HCT116 (cell line): ENCODE data around the gene RNU6-9. TPM values are rescaled to one million over a fixed set of nuclear protein-coding genes. Genes with fewer than 3 reads are reported as not detected.

Experiments used
- ATAC-seq: fragments of 200-7000 bp; cut with Tn5 transposase; 2 replicates; pipeline ENCODE4 v1.9.1; 2020; ENCODE audit warnings: mild to moderate bottlenecking, moderate library complexity
- BruUV-seq: library from RNA; stranded (reverse); fragments of 400-500 nt; replicated peaks from 2 replicates; lab custom pipeline; 2021; lab: Mats Ljungman, UMichigan
- CTCF ChIA-PET: fragments of 300-600 bp; sonication (Branson Sonifier 250); formaldehyde crosslinking; loops from one replicate; lab custom pipeline; 2021; ENCODE audit warnings: antibody characterized with exemption; lab: Charles Lee
- POLR2A ChIA-PET: fragments of 300-600, 350-600 bp; sonication (Branson Sonifier 250); formaldehyde crosslinking; loops from one replicate; lab custom pipeline; 2021; ENCODE audit warnings: antibody characterized with exemption; lab: Charles Lee
- RAD21 ChIA-PET, 2 experiments: fragments of 300-600 bp; sonication (Branson Sonifier 250); formaldehyde crosslinking; loops; one replicate each; lab custom pipeline; 2023; ENCODE audit warnings: low total read pairs in 2 of 2; ENCODE audit not compliant: uncharacterized antibody in 2 of 2, unreplicated experiment in 2 of 2, low non-redundant PET in 1 of 2; lab: Charles Lee
- DNase-seq: peaks from one replicate; pipeline ENCODE4 v3.0.0-alpha.2; 2010; ENCODE audit warnings: low read depth, low spot score
- H2AFZ ChIP-seq: fragments of 200-600 bp; shearing (Covaris generic), sonication (generic); 2 replicates; pipeline ENCODE4 v1.6.1; 2017; ENCODE audit warnings: low read depth, mixed run types, mixed read lengths, antibody characterized with exemption, low read length; ENCODE audit not compliant: poor library complexity, severe bottlenecking
- H3K27ac ChIP-seq: 2 replicates; pipeline ENCODE4 v1.5.1; 2012; ENCODE audit warnings: low read depth, low read length
- H3K27me3 ChIP-seq: fragments of 200-600 bp; sonication (generic); 2 replicates; pipeline ENCODE4 v1.6.1; 2016; ENCODE audit warnings: mixed run types, low read length, mixed read lengths; ENCODE audit not compliant: insufficient read depth
- H3K36me3 ChIP-seq, 2 experiments: fragments of 200-500 bp in 1 of 2; fragments of 200-600 bp in 1 of 2; sonication (Bioruptor generic) in 1 of 2; sonication (generic) in 1 of 2; 2 replicates each; pipeline versions ENCODE4 v1.5.1 to v1.6.1; 2014 to 2016; ENCODE audit warnings: low read length in 2 of 2, inconsistent platforms in 1 of 2, mixed read lengths in 1 of 2, mixed run types in 1 of 2; ENCODE audit not compliant: insufficient read depth in 2 of 2, control insufficient read depth in 1 of 2
- H3K4me1 ChIP-seq, 2 experiments: fragments of 200-600 bp in 1 of 2; sonication (generic) in 1 of 2; 2 replicates each; pipeline versions ENCODE4 v1.5.1 to v1.6.1; 2012 to 2017; ENCODE audit warnings: low read length in 2 of 2, inconsistent platforms in 1 of 2, mild to moderate bottlenecking in 1 of 2, mixed read lengths in 1 of 2, mixed run types in 1 of 2, moderate library complexity in 1 of 2; ENCODE audit not compliant: insufficient read depth in 2 of 2, control insufficient read depth in 1 of 2
- H3K4me2 ChIP-seq: fragments of 200-600 bp; sonication (generic); 2 replicates; pipeline ENCODE4 v1.6.1; 2017; ENCODE audit warnings: mixed run types, low read length, mixed read lengths
- H3K4me3 ChIP-seq, 2 experiments: fragments of 200-600 bp in 1 of 2; sonication (generic) in 1 of 2; replicated peaks in 1 of 2; 2 replicates each; pipeline ENCODE4 v1.5.1; 2011 to 2016; ENCODE audit warnings: low read length in 2 of 2, control low read depth in 1 of 2, low read depth in 1 of 2, mild to moderate bottlenecking in 1 of 2, mixed read lengths in 1 of 2, mixed run types in 1 of 2
- H3K79me2 ChIP-seq: fragments of 200-600 bp; sonication (generic); 2 replicates; pipeline ENCODE4 v1.6.1; 2017; ENCODE audit warnings: mild to moderate bottlenecking, mixed run types, low read length, moderate library complexity, mixed read lengths; ENCODE audit not compliant: insufficient read depth
- H3K9ac ChIP-seq: fragments of 200-600 bp; sonication (generic); 2 replicates; pipeline ENCODE4 v1.6.1; 2016; ENCODE audit warnings: low read length, mixed read lengths
- H3K9me2 ChIP-seq: fragments of 200-600 bp; sonication (generic), shearing (Covaris generic); 2 replicates; pipeline ENCODE4 v1.6.1; 2017; ENCODE audit warnings: mixed run types, mild to moderate bottlenecking, moderate library complexity; ENCODE audit not compliant: insufficient read depth
- H3K9me3 ChIP-seq, 2 experiments: fragments of 200-500 bp in 1 of 2; fragments of 200-600 bp in 1 of 2; sonication (Bioruptor generic) in 1 of 2; sonication (generic) in 1 of 2; 2 replicates each; pipeline ENCODE4 v1.6.1; 2014 to 2017; ENCODE audit warnings: low read length in 2 of 2, mixed read lengths in 2 of 2, inconsistent platforms in 1 of 2, low read depth in 1 of 2, mild to moderate bottlenecking in 1 of 2, mixed run types in 1 of 2, moderate library complexity in 1 of 2; ENCODE audit not compliant: control insufficient read depth in 1 of 2, insufficient read depth in 1 of 2
- H4K20me1 ChIP-seq: fragments of 200-600 bp; sonication (generic), shearing (Covaris generic); 2 replicates; pipeline ENCODE4 v1.6.1; 2017; ENCODE audit warnings: mixed run types, mild to moderate bottlenecking, moderate library complexity; ENCODE audit not compliant: insufficient read depth
- ATF3 ChIP-seq: IDR thresholded peaks from 2 replicates; pipeline ENCODE4 v1.6.1; 2012
- CBX3 ChIP-seq: IDR thresholded peaks from 2 replicates; pipeline ENCODE4 v1.6.1; 2012; ENCODE audit warnings: low read depth
- CEBPB ChIP-seq: IDR thresholded peaks from 2 replicates; pipeline ENCODE4 v1.6.1; 2012; ENCODE audit warnings: low read depth
- CTCF ChIP-seq, 3 experiments: fragments of 200-600 bp in 1 of 3; sonication (generic) in 1 of 3; IDR thresholded peaks in 2 of 3; conservative IDR thresholded peaks in 1 of 3; 2 replicates each; pipeline ENCODE4 v1.5.1; 2012 to 2017; ENCODE audit warnings: low read depth in 2 of 3, low read length in 2 of 3, antibody characterized with exemption in 1 of 3, borderline replicate concordance in 1 of 3, control low read depth in 1 of 3, mild to moderate bottlenecking in 1 of 3, mixed read lengths in 1 of 3, mixed run types in 1 of 3, moderate library complexity in 1 of 3; ENCODE audit not compliant: insufficient read depth in 1 of 3
- EGR1 ChIP-seq: IDR thresholded peaks from 2 replicates; pipeline ENCODE4 v1.6.1; 2012; ENCODE audit warnings: low read depth
- EZH2phosphoT487 ChIP-seq: fragments of 200-600 bp; IDR thresholded peaks from 2 replicates; pipeline ENCODE4 v1.6.1; 2018; ENCODE audit warnings: antibody characterized with exemption, borderline replicate concordance
- FOSL1 ChIP-seq: IDR thresholded peaks from 2 replicates; pipeline ENCODE4 v1.6.1; 2012; ENCODE audit warnings: low read depth
- JUND ChIP-seq: IDR thresholded peaks from 2 replicates; pipeline ENCODE4 v1.6.1; 2012
- MAX ChIP-seq: IDR thresholded peaks from 2 replicates; pipeline ENCODE4 v1.6.1; 2012
- POLR2AphosphoS5 ChIP-seq: IDR thresholded peaks from 2 replicates; pipeline ENCODE4 v1.6.1; 2011; ENCODE audit warnings: mild to moderate bottlenecking, low read depth, low read length, moderate library complexity
- RAD21 ChIP-seq: IDR thresholded peaks from 2 replicates; pipeline ENCODE4 v1.6.1; 2012; ENCODE audit warnings: low read depth, mild to moderate bottlenecking
- SIN3A ChIP-seq: IDR thresholded peaks from 2 replicates; pipeline ENCODE4 v1.6.1; 2012; ENCODE audit warnings: low read depth
- SP1 ChIP-seq: IDR thresholded peaks from 2 replicates; pipeline ENCODE4 v1.6.1; 2012; ENCODE audit warnings: low read depth
- TCF7L2 ChIP-seq: IDR thresholded peaks from 2 replicates; pipeline ENCODE4 v1.7.0; 2011; ENCODE audit warnings: borderline replicate concordance, inconsistent platforms; ENCODE audit not compliant: insufficient read depth, insufficient read length; ENCODE audit errors: extremely low read depth
- ZBTB33 ChIP-seq: IDR thresholded peaks from 2 replicates; pipeline ENCODE4 v1.6.1; 2011; ENCODE audit warnings: mild to moderate bottlenecking, low read length, moderate library complexity; ENCODE audit not compliant: insufficient replicate concordance; ENCODE audit errors: extremely low read depth
- intact Hi-C: fragments of 100-400 bp; cut with micrococcal nuclease; formaldehyde crosslinking; loops from 2 replicates; pipeline ENCODE4 v1.10.0; 2022
- total RNA-seq: library from RNA; stranded (reverse); gene quantifications from one replicate; pipeline ENCODE4 v1.2.1, GENCODE V29; 2021; ENCODE audit not compliant: unreplicated experiment

The RNU6-9 gene
- total RNA-seq, 1 experiment from 2014 or later = not detected

- Histone ChIP-seq H3K27me3 (no peaks in the 10 kb centered on the region), H3K9ac (no peak overlapping the region), H3K79me2 (no peaks in the 10 kb centered on the region), H3K9me3 (no peaks in the 10 kb centered on the region), H2AFZ (no peak overlapping the region), H4K20me1 (no peaks in the 10 kb centered on the region), H3K4me1 (peaks cover 11 to 27% of the 10 kb centered on the region in 2 experiments), H3K4me3 (no peak overlapping the region), H3K27ac (no peak overlapping the region; the same call in 1 of the 2 replicates), H3K4me2 (no peak overlapping the region), H3K9me2 (no peaks in the 10 kb centered on the region), H3K36me3 (peaks cover 5 to 12% of the 10 kb centered on the region in 2 experiments; a peak in 2 of 4 replicates)
- TF ChIP-seq CEBPB = no peak
- no peak for DNase-seq
- ChIA-PET POLR2A (no interaction called here), RAD21 (no interaction called here), CTCF (no interaction called here)
- no peak for ATAC-seq
- BruUV-seq = no TSS peak
- intact Hi-C loops = no loop called here
Observed at GRCh38 chr19:866769-867300, 26.4 kb upstream of the RNU6-9 start.

- Histone ChIP-seq H3K4me1 (peaks cover 16 to 28% of the 10 kb centered on the region in 2 experiments), H3K79me2 (no peaks in the 10 kb centered on the region), H3K36me3 (peaks cover 5 to 15% of the 10 kb centered on the region in 2 experiments; a peak in 2 of 4 replicates), H2AFZ (no peak overlapping the region), H3K27me3 (no peaks in the 10 kb centered on the region), H3K4me2 (no peak overlapping the region), H3K4me3 (no peak overlapping the region), H3K9ac (no peak overlapping the region), H4K20me1 (no peaks in the 10 kb centered on the region), H3K9me2 (no peaks in the 10 kb centered on the region), H3K27ac (peak overlapping the region; percentile 79; the same call in 1 of the 2 replicates), H3K9me3 (no peaks in the 10 kb centered on the region)
- TF ChIP-seq TCF7L2 (no peak), RAD21 (no peak), CEBPB (no peak), EGR1 (no peak), EZH2phosphoT487 (no peak), SIN3A (no peak), ATF3 (no peak), FOSL1 (no peak), SP1 (0 out of 2 replicates have a peak, but pooled peaks have one; percentile 3), POLR2AphosphoS5 (peak; percentile 74), CBX3 (no peak), JUND (peak; percentile 29), MAX (no peak), CTCF (IDR thresholded peaks at IDR 0.05 in 2 of 3, conservative IDR thresholded peaks at IDR 0.05 in 1 of 3; ENCODE audit: borderline replicate concordance in 1 of 3, insufficient read depth in 1 of 3, low read depth in 2 of 3, low read length in 2 of 3) (no peak), ZBTB33 (no peak)
- DNase-seq = no peak
- intact Hi-C loops = no loop called here
- BruUV-seq = no TSS peak
- CTCF ChIA-PET = no interaction called here
- peak; percentile 18 for ATAC-seq
- POLR2A ChIA-PET = no interaction called here
- RAD21 ChIA-PET = no interaction called here
Observed at GRCh38 chr19:867301-867793, 25.9 kb upstream of the RNU6-9 start.
